NT2/D1 (cell line): Measurements from ENCODE around the gene COMMD9.

Experiments
- DNase-seq: peaks from one replicate; pipeline ENCODE4 v3.0.0-alpha.2; 2011; ENCODE audit warnings: low read depth, low spot score
- H3K27me3 ChIP-seq: 2 replicates; pipeline ENCODE4 v1.6.0; 2011; ENCODE audit warnings: mild to moderate bottlenecking; ENCODE audit not compliant: insufficient read length, insufficient read depth
- H3K36me3 ChIP-seq: 2 replicates; pipeline ENCODE4 v1.6.1; 2011; ENCODE audit warnings: mild to moderate bottlenecking, low read length, mixed read lengths; ENCODE audit not compliant: insufficient read depth, insufficient read length
- H3K4me1 ChIP-seq: 2 replicates; pipeline ENCODE4 v1.5.1; 2011; ENCODE audit not compliant: insufficient read depth, insufficient read length
- H3K4me3 ChIP-seq: 2 replicates; pipeline ENCODE4 v1.5.1; 2011; ENCODE audit warnings: low read depth; ENCODE audit not compliant: insufficient read length
- H3K9ac ChIP-seq: 2 replicates; pipeline ENCODE4 v1.6.0; 2011; ENCODE audit warnings: low read depth; ENCODE audit not compliant: insufficient read length
- H3K9me3 ChIP-seq: 2 replicates; pipeline ENCODE4 v1.5.1; 2011; ENCODE audit warnings: mild to moderate bottlenecking, low read length; ENCODE audit not compliant: insufficient read depth
- SUZ12 ChIP-seq: IDR thresholded peaks from 2 replicates; pipeline ENCODE4 v1.6.1; 2011; ENCODE audit not compliant: insufficient read length, insufficient read depth; ENCODE audit errors: extremely low read depth
- YY1 ChIP-seq: IDR thresholded peaks from 2 replicates; pipeline ENCODE4 v1.6.1; 2011; ENCODE audit not compliant: insufficient read length, insufficient read depth
- ZNF274 ChIP-seq: IDR thresholded peaks from 2 replicates; pipeline ENCODE4 v1.6.1; 2011; ENCODE audit warnings: mild to moderate bottlenecking, low read depth, low read length

COMMD9 gene

GRCh38 chr11:36264011-36264972 lies 24.9 kb downstream of the COMMD9 start:
- DNase-seq: no peak
- no peaks in the 10 kb centered on the region for H3K36me3 ChIP-seq

GRCh38 chr11:36261094-36261493 lies 28.1 kb downstream of the COMMD9 start:
- H3K4me3 ChIP-seq: no peak overlapping the region
- no peak for TF ChIP-seq SUZ12
- TF ChIP-seq YY1: no peak
- TF ChIP-seq ZNF274: no peak
- H3K4me1 ChIP-seq: peaks cover 8% of the 10 kb centered on the region
- H3K27me3 ChIP-seq: no peaks in the 10 kb centered on the region
- DNase-seq: no peak
- no peaks in the 10 kb centered on the region for H3K36me3 ChIP-seq
- peaks cover 5% of the 10 kb centered on the region; the same call in 1 of the 2 replicates for H3K9me3 ChIP-seq
- H3K9ac ChIP-seq: no peak overlapping the region

More at GRCh38 chr11:36264011-36264972, 24.9 kb downstream of the COMMD9 start:
- no peak overlapping the region for H3K4me3 ChIP-seq
- no peak overlapping the region for H3K9ac ChIP-seq
- H3K27me3 ChIP-seq: no peaks in the 10 kb centered on the region
- TF ChIP-seq ZNF274: no peak
- no peaks in the 10 kb centered on the region for H3K9me3 ChIP-seq
- H3K4me1 ChIP-seq: peaks cover 8% of the 10 kb centered on the region

- Histone ChIP-seq H3K9me3 (peaks cover 8% of the 10 kb centered on the region; the same call in 1 of the 2 replicates), H3K36me3 (no peaks in the 10 kb centered on the region), H3K4me3 (no peak overlapping the region), H3K27me3 (no peaks in the 10 kb centered on the region), H3K4me1 (peaks cover 8% of the 10 kb centered on the region), H3K9ac (peak overlapping the region; percentile 62)
- peak; percentile 51 for DNase-seq
- TF ChIP-seq SUZ12: no peak
- no peak for TF ChIP-seq ZNF274
- no peak for TF ChIP-seq YY1
Observed at GRCh38 chr11:36258730-36259360, 30.4 kb downstream of the COMMD9 start.

- TF ChIP-seq SUZ12 (no peak), YY1 (no peak), ZNF274 (no peak)
- Histone ChIP-seq H3K9me3 (peaks cover 8% of the 10 kb centered on the region; the same call in 1 of the 2 replicates), H3K27me3 (no peaks in the 10 kb centered on the region), H3K9ac (no peak overlapping the region), H3K4me3 (no peak overlapping the region), H3K36me3 (no peaks in the 10 kb centered on the region), H3K4me1 (peaks cover 9% of the 10 kb centered on the region)
- DNase-seq: no peak
Observed at GRCh38 chr11:36257351-36257750, 31.9 kb downstream of the COMMD9 start.

- no peak overlapping the region for H3K4me3 ChIP-seq
- H3K9ac ChIP-seq: no peak overlapping the region
- no peak for DNase-seq
- H3K36me3 ChIP-seq: no peaks in the 10 kb centered on the region
- H3K4me1 ChIP-seq: peaks cover 7% of the 10 kb centered on the region
- no peak for TF ChIP-seq YY1
- TF ChIP-seq ZNF274: no peak
- no peak for TF ChIP-seq SUZ12
- H3K9me3 ChIP-seq: peaks cover 25% of the 10 kb centered on the region
- no peaks in the 10 kb centered on the region for H3K27me3 ChIP-seq
Observed at GRCh38 chr11:36254713-36255112, 34.5 kb downstream of the COMMD9 start.

- no peaks in the 10 kb centered on the region for H3K36me3 ChIP-seq
- no peak for DNase-seq
Observed at GRCh38 chr11:36253238-36253637, 36.0 kb downstream of the COMMD9 start.

GRCh38 chr11:36251823-36252222 lies 37.4 kb downstream of the COMMD9 start:
- peak; percentile 44 for DNase-seq
- Histone ChIP-seq H3K9ac (no peak overlapping the region), H3K4me1 (peaks cover 4% of the 10 kb centered on the region), H3K9me3 (peaks cover 26% of the 10 kb centered on the region), H3K4me3 (no peak overlapping the region), H3K27me3 (no peaks in the 10 kb centered on the region), H3K36me3 (no peaks in the 10 kb centered on the region)
- no peak for TF ChIP-seq YY1

More at GRCh38 chr11:36253238-36253637, 36.0 kb downstream of the COMMD9 start:
- no peaks in the 10 kb centered on the region for H3K27me3 ChIP-seq
- TF ChIP-seq YY1 (no peak), SUZ12 (no peak), ZNF274 (no peak)
- no peak overlapping the region for H3K9ac ChIP-seq
- H3K4me1 ChIP-seq: peaks cover 4% of the 10 kb centered on the region
- peaks cover 26% of the 10 kb centered on the region for H3K9me3 ChIP-seq
- no peak overlapping the region for H3K4me3 ChIP-seq
